Bone marrow (tissue), 2 donors: ENCODE measurements around the gene PLPPR1.
"Not testable (repeated sequence)": the region's sequence is repeated elsewhere in the genome, so short reads cannot be mapped to it uniquely, and the experiment has no call there.

ENCODE experiments used
- DNase-seq, 2 donors: peaks; one replicate each; lab custom pipeline; 2025; lab: John Stamatoyannopoulos, UW

The PLPPR1 gene

DNA sequence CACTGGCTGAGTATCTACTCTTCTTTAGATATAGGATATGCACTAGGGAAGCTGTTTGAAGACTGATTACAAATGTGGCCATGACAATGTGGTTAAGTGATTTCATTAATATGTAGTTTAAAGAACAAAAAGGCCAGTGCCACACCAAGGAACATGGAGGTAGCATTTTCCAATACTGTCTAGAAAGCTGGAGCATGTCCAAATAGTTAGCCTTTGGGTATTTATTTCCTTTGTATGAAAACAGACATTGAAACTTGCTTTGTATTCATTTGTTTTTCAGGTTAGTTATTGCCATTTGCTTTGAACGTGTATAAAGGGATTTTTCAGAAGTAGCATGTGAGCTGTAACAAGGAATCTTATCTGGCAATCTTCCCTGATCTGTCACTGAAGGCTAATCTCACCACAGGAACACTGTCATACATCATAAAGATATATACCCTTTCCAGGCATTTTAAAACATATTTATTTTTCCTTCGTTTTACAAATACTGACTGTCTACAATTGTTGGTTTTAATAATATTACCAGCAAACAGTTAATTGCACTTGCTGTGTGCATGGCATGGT lies 93.4 kb downstream of the PLPPR1 start:
- no peak for DNase-seq

- DNase-seq = no peak
Observed at GRCh38 chr9:101126556-101126955, 98.0 kb downstream of the PLPPR1 start.

DNA sequence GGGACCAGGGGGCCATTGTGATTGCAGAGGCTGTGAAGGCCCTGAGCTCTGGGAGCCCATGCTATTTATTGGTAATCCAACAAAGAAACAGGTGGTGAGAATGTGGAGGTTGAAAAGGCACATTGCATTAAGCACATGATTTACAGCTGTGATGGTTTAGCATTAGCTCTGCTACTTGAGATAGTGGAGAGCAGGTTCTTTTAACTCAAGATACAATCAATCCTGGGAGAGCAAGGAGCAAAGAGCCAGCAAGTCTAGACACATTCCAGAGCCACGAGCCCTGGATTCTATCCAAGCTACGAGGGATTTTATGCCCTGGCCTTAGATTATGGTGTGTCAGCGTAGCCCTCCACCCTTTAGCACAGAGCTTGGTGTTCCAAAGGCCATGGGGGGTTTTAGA lies 98.8 kb downstream of the PLPPR1 start:
- DNase-seq = not testable (repeated sequence)

DNA sequence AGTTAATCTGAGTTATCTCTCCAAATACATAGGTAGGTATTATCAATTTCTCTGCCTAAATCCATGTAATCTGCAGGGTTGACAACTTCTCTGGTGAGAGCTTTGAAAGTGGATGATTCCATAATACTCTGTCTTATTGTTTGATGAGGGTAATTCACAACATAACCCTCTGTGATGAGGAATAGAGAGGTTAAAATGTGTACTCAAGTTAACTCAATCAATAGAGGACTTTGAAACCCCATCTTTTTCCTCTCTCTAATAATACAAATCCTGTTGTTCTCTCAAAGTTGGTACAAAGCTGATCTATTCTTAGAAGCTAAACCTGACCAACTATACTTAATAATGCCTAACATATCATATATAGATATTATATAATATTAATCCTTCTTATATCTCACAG lies 100.1 kb downstream of the PLPPR1 start:
- DNase-seq = no peak

GRCh38 chr9:101130054-101130453 lies 101.5 kb downstream of the PLPPR1 start:
- no peak for DNase-seq

DNA sequence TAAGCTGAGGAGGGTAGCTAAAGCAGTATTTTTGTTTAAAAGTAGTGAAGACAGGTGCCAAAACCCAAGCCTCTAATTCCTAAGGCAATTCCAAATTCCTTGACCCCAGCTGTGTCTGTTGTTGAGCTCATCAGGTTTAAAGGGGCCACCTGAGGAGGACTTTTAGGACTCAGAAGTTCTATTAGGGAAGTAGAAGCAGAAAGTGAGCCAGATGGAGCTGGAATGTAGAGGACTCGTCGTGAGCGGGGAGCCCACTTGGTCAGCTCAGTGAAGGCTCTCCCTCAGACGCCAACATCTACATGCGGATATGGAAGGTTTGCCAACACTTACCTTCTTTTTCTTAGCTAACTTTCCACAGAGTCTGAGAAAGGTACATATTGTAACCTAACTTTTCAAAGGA lies 102.8 kb downstream of the PLPPR1 start:
- DNase-seq = no peak

DNA sequence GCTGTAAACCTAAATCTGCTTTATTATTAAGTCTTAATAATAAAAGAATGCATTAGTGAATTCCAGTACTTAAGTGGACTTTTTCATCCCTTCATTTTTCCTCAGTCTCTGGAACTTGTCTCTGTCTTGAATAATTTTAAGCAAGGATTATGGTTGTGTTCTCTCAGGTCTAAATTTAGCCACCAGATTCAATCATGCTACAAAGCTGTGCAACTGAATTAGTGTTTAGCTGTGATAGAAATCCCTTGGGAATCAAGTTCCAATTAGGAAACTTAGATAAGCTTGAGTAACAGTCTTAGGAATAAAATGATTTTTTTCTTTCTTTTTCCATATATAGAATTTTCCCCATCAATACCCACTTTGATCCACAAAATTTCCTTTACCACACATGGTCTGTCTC lies 104.3 kb downstream of the PLPPR1 start:
- no peak for DNase-seq

- no peak for DNase-seq
Observed at GRCh38 chr9:101138509-101138908, 110.0 kb downstream of the PLPPR1 start.

GRCh38 chr9:101139082-101139481 lies 110.6 kb downstream of the PLPPR1 start:
- no peak for DNase-seq

DNA sequence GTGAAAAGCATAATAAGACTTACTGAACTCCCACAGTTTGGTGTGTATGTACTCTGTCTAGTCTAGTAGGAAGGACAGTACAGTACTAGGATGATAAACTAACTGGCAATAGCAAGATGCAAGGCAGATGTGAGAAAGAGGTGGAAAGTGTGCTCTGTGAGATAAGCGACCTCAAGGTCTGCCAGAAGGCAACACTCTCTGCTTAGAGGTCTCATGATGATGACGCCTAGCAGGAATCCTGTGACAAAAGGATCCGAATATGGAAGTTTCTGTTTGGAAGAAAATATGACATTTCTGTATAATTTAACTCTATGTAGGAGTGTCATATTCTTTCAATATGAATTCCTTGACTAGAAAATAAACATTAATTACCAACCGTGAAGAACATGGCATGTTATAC lies 112.2 kb downstream of the PLPPR1 start:
- no peak for DNase-seq

GRCh38 chr9:101146508-101146907 lies 118.0 kb downstream of the PLPPR1 start:
- no peak for DNase-seq

- no peak for DNase-seq
Observed at GRCh38 chr9:101148344-101148743, 119.8 kb downstream of the PLPPR1 start.

DNA sequence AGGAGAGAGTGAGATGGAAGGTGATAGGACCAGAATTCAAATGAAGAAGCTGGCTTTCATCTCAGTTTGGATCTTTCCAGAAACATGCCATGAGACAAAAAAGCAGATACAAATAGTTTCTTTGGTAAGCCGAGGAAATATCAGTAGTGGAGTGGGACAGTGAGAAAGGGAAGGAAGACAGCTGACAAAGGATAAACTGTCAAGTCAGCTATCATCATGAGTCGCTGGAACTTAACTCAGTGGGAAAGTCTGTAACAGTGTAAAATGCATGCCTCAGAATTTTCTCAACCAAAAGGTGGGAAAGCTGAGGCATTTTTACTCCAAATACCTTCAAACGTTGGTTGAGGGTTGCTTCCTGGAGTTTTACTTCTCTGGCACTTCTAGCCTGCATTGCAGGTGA lies 129.8 kb downstream of the PLPPR1 start:
- DNase-seq = no peak

DNA sequence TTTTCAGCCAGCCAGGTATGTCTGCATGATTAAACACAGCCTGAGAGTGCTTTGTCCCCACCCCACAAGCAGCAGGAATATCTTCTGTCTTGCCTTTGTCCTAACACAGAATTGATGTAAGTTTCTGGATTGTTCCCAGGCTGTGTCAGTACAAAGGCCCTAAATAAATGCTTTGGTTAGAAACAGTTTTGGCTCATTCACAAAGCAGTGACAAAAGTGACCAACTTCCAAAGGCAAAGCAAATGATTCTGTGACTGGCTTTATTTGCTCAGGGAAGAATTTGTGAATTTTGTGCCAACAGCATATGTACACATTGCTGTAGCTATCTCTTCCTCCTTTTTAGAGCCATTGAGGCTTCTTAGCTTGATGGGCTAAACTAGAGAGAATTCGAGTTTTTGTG lies 133.7 kb downstream of the PLPPR1 start:
- no peak for DNase-seq

- no peak for DNase-seq
Observed at GRCh38 chr9:101165131-101165530, 136.6 kb downstream of the PLPPR1 start.

DNA sequence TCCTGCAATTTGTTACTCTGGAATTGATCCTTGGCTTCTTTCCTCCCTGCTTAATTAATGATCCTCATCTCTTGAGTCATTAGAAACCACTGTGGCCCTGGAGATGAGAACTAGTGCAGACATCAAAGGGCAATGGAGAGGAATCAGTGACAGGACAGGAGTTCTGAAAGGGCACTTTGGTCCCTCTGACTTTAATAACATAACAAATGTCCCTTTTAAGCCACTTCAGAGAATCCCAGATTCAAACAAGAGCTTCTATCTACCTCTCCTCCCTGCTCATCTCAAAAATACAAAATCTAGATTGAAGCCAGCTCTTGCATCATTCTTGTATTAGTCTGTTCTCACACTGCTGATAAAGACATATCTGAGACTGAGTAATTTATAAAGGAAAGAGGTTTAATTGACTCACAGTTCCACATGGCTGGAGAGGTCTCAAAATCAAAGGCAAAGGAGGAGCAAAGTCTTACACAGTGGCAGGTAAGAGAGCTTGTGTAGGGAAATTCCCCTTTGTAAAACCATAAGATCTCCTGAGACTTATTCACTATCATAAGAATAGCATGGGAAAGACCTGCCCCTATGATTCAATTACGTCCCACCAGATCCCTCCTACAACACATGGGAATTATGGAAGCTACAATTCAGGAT lies 139.1 kb downstream of the PLPPR1 start:
- DNase-seq = no peak

GRCh38 chr9:101172616-101173015 lies 144.1 kb downstream of the PLPPR1 start:
- no peak for DNase-seq

DNA sequence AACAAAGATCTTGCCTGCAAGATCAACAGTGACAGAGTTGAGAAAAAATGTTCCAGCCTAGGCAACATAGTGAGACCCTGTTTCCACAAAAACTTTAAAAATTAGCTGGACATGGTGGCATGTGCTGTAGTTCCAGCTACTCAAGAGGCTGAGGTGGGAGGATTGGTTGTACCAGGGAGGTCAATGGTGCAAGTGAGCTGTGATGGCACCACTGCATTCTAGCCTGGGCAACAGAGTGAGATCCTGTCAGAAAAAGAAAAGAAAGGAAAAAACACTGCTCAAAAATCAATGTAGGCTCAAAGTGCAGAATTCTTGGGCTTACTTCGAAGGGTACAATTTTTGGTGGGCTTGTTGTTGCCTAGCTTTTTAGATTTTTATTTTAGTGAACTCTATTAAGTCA lies 145.4 kb downstream of the PLPPR1 start:
- DNase-seq = no peak

GRCh38 chr9:101176384-101176783 lies 147.9 kb downstream of the PLPPR1 start:
- no peak for DNase-seq

- no peak for DNase-seq
Observed at GRCh38 chr9:101184813-101185278, 156.3 kb downstream of the PLPPR1 start.

GRCh38 chr9:101191723-101192122 lies 163.2 kb downstream of the PLPPR1 start:
- DNase-seq = no peak

GRCh38 chr9:101197026-101197425 lies 168.5 kb downstream of the PLPPR1 start:
- DNase-seq = no peak

GRCh38 chr9:101200852-101201251 lies 172.3 kb downstream of the PLPPR1 start:
- no peak for DNase-seq

GRCh38 chr9:101201630-101202029 lies 173.1 kb downstream of the PLPPR1 start:
- DNase-seq = no peak
